ENCODE measurements around the gene DPYSL5.
A peak's percentile ranks its signal among the peaks of the same experiment; 100 is the strongest.

The DPYSL5 gene

GRCh38 chr2:26932974-26933373 lies 85.0 kb downstream of the DPYSL5 start:
- DNase-seq (ENCODE audit: low spot score) = no peak

GRCh38 chr2:26933431-26934334 lies 85.8 kb downstream of the DPYSL5 start:
- DNase-seq (ENCODE audit: low spot score) = no peak

GRCh38 chr2:26934335-26934724 lies 86.4 kb downstream of the DPYSL5 start:
- no peak for DNase-seq (ENCODE audit: low spot score)

GRCh38 chr2:26934985-26935384 lies 87.1 kb downstream of the DPYSL5 start:
- no peak for DNase-seq (ENCODE audit: low spot score)

- DNase-seq (ENCODE audit: low spot score) = no peak
Measured at GRCh38 chr2:26936855-26937254, 88.9 kb downstream of the DPYSL5 start.

GRCh38 chr2:26938399-26939118 lies 90.6 kb downstream of the DPYSL5 start:
- DNase-seq (ENCODE audit: low spot score) = no peak

- no peak for DNase-seq (ENCODE audit: low spot score)
Measured at GRCh38 chr2:26940001-26940400, 92.1 kb downstream of the DPYSL5 start.

GRCh38 chr2:26941486-26941885 lies 93.6 kb downstream of the DPYSL5 start:
- DNase-seq (ENCODE audit: low spot score) = no peak

- peak; percentile 78 for DNase-seq (ENCODE audit: low spot score)
Measured at GRCh38 chr2:26942543-26943295, 94.8 kb downstream of the DPYSL5 start.

GRCh38 chr2:26945991-26946750 lies 98.2 kb downstream of the DPYSL5 start:
- DNase-seq (ENCODE audit: low spot score) = no peak

GRCh38 chr2:26946841-26947784 lies 99.2 kb downstream of the DPYSL5 start:
- DNase-seq (ENCODE audit: low spot score) = peak; percentile 66

- DNase-seq (ENCODE audit: low spot score) = no peak
Measured at GRCh38 chr2:26948800-26949199, 100.9 kb downstream of the DPYSL5 start.

GRCh38 chr2:26950246-26950645 lies 102.3 kb downstream of the DPYSL5 start:
- no peak for DNase-seq (ENCODE audit: low spot score)

GRCh38 chr2:26951236-26951635 lies 103.3 kb downstream of the DPYSL5 start:
- no peak for DNase-seq (ENCODE audit: low spot score)

GRCh38 chr2:26952374-26952773 lies 104.4 kb downstream of the DPYSL5 start:
- no peak for DNase-seq (ENCODE audit: low spot score)

- DNase-seq (ENCODE audit: low spot score) = no peak
Measured at GRCh38 chr2:26954135-26954534, 106.2 kb downstream of the DPYSL5 start.

GRCh38 chr2:26957041-26957440 lies 109.1 kb downstream of the DPYSL5 start:
- no peak for DNase-seq (ENCODE audit: low spot score)

GRCh38 chr2:26957534-26957933 lies 109.6 kb downstream of the DPYSL5 start:
- no peak for DNase-seq (ENCODE audit: low spot score)

GRCh38 chr2:26959331-26959730 lies 111.4 kb downstream of the DPYSL5 start:
- DNase-seq (ENCODE audit: low spot score) = no peak

GRCh38 chr2:26964446-26965130 lies 116.7 kb downstream of the DPYSL5 start:
- no peak for DNase-seq (ENCODE audit: low spot score)

All from AG20443 (cell line).